Measurements from ENCODE around the gene KCNK18.

- TF ChIP-seq CTCF (IDR thresholded peaks at IDR 0.05; ENCODE audit: extremely low read depth in 1 of 2, insufficient read depth in 1 of 2, low read depth in 1 of 2, low read length in 2 of 2) (no peak), JUN (IDR thresholded peaks at IDR 0.05; ENCODE audit: borderline replicate concordance, insufficient read depth, insufficient read length, low read depth) (no peak), EZH2 (IDR thresholded peaks at IDR 0.05; ENCODE audit: borderline replicate concordance, low read depth, low read length, severe bottlenecking) (no peak), POLR2A (IDR thresholded peaks at IDR 0.05; ENCODE audit: low read depth, low read length) (no peak)
These were observed 17.8 kb downstream of the KCNK18 start for GRCh38 chr10:117215079-117215478.
